GM12875 (cell line): ENCODE data around the gene NPL.

ENCODE experiments used
- H3K4me3 ChIP-seq: one replicate; pipeline ENCODE4 v1.5.1; 2011; ENCODE audit warnings: low read depth, low read length, control low read depth
- TF ChIP-seq, protein P1 (sequence below): IDR thresholded peaks from 2 replicates; pipeline ENCODE4 v1.5.1; 2011; ENCODE audit warnings: low read depth, mild to moderate bottlenecking, control low read depth, inconsistent platforms, low read length, moderate library complexity, borderline replicate concordance; ENCODE audit not compliant: insufficient read depth

NPL gene

DNA sequence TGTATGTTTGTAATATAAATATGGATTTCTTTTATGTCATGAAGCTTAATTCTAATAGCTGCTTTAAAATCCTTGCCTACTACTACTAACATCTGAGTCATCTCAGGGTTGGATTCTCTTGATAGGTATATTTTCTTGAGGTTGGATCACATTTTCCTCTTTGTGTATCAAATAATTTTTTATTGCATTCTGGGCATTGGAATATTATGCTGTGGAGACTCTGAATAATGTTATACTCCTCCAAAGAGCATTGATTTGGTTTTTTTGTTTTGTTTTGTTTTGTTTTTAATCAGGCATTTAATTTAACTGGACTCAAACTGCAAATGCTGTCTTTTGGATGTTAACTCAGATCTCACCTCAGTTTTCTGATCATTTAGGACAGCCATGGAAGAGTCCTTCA is 57.5 kb downstream of the NPL start:
- TF ChIP-seq, protein P1, sequence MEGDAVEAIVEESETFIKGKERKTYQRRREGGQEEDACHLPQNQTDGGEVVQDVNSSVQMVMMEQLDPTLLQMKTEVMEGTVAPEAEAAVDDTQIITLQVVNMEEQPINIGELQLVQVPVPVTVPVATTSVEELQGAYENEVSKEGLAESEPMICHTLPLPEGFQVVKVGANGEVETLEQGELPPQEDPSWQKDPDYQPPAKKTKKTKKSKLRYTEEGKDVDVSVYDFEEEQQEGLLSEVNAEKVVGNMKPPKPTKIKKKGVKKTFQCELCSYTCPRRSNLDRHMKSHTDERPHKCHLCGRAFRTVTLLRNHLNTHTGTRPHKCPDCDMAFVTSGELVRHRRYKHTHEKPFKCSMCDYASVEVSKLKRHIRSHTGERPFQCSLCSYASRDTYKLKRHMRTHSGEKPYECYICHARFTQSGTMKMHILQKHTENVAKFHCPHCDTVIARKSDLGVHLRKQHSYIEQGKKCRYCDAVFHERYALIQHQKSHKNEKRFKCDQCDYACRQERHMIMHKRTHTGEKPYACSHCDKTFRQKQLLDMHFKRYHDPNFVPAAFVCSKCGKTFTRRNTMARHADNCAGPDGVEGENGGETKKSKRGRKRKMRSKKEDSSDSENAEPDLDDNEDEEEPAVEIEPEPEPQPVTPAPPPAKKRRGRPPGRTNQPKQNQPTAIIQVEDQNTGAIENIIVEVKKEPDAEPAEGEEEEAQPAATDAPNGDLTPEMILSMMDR = no peak
- no peak overlapping the region for H3K4me3 ChIP-seq

- no peak overlapping the region for H3K4me3 ChIP-seq
- TF ChIP-seq, protein P1 = no peak
These were observed 59.2 kb downstream of the NPL start for GRCh38 chr1:182848736-182849135.

GRCh38 chr1:182850319-182850718 is 60.7 kb downstream of the NPL start:
- H3K4me3 ChIP-seq = no peak overlapping the region
- TF ChIP-seq, protein P1 = no peak

DNA sequence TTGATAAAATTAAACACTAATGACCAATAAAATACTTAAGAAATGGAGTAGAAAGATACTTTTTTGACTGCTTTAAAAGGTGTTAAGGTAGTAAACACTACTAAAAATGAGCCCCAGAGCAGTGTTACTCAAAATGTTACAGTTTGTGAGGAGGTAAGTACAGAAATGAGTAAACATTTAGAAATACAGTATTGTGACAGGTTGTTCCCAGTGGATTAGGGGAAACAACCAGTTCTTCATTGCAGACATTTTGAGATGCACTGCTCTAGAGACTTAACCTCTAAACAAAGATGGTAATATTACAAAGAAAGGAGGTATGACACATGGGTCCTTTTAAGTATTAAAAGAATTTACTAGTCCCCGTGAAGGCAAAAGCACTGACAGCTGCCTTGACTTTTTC is 62.3 kb downstream of the NPL start:
- H3K4me3 ChIP-seq = no peak overlapping the region
- TF ChIP-seq, protein P1 = no peak

DNA sequence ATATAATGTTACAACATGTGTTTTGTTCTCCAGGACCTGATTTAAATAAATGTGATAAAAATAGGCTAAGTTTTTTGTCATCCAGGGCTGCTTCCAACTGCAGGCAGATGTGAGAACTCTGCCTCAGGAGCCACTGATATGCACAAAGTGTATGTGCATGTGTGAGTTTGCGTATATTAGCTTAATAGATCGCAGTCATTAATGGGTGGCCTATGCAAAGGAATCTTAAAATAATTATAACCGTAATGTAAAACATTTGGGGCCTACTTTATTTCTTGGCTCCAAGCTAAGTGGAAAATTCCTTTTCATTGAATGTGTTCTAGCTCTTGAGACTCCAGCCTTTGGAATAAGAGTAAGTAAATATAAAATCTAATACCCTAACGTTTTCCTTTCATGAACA is 66.3 kb downstream of the NPL start:
- TF ChIP-seq, protein P1 = no peak
- H3K4me3 ChIP-seq = no peak overlapping the region

- TF ChIP-seq, protein P1 = no peak
- H3K4me3 ChIP-seq = no peak overlapping the region
These were observed 67.6 kb downstream of the NPL start for GRCh38 chr1:182857212-182857611.

DNA sequence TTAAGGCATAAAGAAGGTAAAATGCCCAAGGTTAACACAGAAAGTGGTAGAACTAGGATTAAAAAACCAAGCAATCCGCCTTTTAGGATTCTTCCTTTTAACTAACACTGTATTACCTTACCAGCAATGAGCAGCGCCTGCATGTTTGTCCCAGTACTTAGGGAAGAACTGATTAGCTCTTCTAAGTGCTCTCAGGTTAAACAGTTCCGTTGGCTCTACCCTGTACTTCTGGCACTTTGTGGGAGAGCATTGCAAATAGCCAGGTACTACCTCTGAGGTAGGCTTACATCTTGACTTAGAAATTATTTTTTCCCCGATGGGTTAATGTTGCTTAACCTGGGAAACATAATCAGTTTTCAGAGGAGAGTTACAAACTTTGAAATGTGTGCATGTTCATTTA is 71.1 kb downstream of the NPL start:
- TF ChIP-seq, protein P1 = no peak
- no peak overlapping the region for H3K4me3 ChIP-seq
